Occipital lobe (tissue), 2 donors: Measurements from ENCODE around the gene ACOX1. TPM values are rescaled to one million over a fixed set of nuclear protein-coding genes. Genes with fewer than 3 reads are reported as not detected.

ENCODE experiments used
- DNase-seq: peaks from one replicate; lab custom pipeline; 2025; lab: John Stamatoyannopoulos, UW
- total RNA-seq: library from RNA; depleted of rRNA; stranded (reverse); fragments of >200 nt; gene quantifications from one replicate; pipeline ENCODE4 v1.2.3, GENCODE V29; 2014

ACOX1 gene
- total RNA-seq, 1 donor from 2014 or later = 94.1 TPM

DNA sequence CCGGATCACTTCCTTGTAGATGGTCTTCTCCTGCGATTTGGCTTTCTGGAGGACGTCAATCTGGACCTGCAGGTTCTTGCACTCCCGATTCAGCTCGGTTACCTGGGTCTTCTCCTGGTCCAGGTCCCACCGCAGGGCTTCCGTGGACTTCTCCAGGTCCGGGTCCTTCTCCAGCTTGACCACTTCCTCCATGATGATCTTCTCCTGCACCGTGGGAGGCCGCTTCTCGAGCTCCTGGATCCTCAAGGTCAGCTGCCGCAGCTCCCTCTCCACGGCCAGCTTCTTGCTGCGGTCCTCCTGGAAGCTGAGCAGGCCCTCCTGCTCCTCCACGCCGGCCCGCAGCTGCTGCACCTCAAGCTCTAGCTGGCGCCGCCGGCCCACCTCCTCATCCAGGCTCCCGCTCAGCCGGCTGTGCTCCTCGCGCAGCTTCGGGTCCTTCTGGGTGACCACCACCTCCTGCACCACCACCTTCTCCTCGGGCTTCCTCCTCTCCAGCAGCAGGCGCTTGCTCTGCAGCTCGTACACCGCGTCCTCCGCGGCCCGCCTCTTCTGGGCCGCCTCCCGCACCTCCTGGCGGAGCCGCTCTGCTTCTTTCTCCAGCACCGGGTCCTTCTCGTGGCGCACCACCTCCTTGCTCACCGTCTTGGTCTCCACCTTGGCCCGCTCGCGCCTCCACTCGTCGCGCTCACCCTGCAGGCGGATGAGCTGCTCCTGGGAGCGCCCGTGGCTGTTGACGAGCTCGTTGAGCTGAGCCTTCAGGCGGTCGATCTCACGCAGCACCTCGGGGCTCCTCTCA lies 29.9 kb upstream of the ACOX1 start:
- no peak for DNase-seq

- no peak for DNase-seq
These were observed 29.2 kb upstream of the ACOX1 start for GRCh38 chr17:76008208-76008607.

DNA sequence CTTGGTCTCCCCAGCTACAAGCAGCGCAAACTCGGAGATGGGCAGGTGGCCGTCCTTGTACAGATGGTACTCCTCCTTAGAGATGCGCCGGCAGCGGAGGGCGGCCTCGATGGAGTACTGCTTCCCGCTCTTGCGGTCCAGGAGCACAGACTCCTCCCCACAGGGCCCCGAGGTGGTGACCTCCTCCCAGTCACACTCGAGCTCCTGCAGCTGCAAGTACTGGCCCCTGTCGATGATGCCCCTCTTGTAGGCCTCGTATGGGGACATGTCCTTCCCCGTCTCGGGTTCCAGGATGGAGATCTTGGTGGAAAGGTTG lies 28.8 kb upstream of the ACOX1 start:
- DNase-seq = no peak

- DNase-seq = no peak
These were observed 28.3 kb upstream of the ACOX1 start for GRCh38 chr17:76007131-76007849.

GRCh38 chr17:76005263-76006149 lies 26.5 kb upstream of the ACOX1 start:
- DNase-seq = peak; percentile 29

DNA sequence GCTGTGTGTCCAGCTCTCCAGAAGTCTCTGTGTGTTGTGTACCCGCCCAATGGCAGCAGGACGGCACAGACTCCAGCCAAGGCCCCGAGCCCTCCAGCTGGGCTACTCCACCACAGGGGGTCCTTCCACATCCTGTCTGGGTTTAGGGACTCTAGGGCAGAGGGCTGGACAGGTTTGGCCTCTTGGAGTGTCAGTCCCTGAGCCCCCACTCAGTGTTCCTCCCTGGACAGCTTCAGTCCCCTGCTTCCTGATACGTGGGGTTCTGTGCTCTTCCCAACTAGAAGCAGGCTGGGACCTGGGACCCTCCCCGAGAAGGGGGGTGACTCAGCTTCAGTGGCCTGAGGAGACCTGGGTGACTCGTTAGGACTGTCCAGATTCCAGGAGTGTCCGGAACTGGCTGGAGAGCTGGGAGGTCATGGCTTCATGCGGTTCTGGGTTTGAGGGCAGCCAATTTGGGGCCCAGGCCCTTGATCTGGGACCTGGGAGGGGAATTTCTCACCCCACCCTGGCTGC lies 25.8 kb upstream of the ACOX1 start:
- DNase-seq = no peak

DNA sequence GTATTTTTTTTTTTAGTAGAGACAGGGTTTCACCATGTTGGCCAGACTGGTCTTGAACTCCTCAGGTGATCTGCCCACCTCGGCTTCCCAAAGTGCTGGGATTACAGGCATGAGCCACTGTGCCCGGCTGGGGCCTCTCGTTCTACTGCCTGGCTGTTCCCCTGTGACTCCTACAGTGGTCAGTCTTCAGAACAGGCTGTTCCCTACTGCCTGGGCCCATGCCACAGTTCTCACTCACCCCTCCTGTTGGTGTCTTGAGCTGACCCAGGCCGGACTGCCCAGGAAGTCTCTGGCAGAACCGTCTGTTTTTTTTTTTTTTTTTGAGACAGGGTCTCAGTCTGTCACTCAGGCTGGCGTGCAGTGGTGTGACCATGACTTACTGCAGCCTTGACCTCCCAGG lies 24.9 kb upstream of the ACOX1 start:
- no peak for DNase-seq

DNA sequence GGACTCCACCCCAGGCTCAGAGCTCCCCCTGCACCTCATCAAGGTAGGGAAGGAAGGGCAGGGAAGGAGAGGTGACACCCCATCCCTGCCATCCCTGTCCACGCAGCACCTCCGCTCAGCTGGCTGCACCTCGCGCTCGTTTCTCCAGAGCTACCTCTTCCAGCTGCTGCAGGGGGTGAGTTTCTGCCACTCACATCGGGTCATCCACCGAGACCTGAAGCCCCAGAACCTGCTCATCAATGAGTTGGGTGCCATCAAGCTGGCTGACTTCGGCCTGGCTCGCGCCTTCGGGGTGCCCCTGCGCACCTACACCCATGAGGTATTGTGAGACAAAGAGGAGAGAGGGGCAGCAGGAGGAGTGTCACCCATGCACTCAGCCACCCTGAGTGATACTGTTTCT lies 23.1 kb upstream of the ACOX1 start:
- DNase-seq = no peak

GRCh38 chr17:76000755-76001521 lies 22.0 kb upstream of the ACOX1 start, which contains the start of gene CDK3:
TSS of gene CDK3 (plus strand) at chr17:76000855. CDS start at chr17:76001426, 571 bp downstream.
- no peak for DNase-seq

DNA sequence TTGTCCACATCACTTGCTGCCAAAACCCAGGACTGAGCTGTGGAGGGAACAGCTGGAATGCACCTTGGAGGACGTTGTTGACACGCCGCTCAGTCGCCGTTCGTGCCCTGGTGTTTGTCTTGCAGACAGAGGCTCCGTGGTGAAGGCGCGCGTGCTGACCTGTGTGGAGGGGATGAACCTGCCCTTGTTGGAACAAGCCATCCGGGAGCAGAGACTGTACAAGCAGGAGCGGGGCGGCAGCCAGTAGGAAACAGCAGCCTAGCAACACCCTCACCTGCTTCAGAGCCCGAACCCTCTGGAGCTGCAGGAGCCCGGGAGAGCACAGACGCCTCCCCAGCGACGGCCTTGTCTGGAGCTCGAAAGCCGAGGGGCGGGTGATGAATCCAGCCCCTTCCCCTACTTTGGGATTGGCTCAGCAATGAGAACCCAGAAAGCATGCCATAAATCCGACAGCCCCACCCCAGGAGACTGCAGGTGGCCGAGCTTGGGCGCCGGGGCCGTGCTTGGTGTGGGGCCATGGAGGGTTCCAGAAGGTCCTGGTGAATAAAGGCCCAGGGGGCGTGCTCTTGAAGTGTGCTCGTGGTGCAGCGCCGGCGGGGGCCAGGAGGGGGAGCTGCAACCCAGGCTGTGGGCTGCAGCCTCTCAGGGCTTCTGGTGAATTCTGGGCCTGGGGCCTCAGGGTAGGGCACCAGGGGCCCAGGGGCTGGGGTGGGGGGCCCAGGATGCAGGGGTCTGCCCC lies 21.2 kb upstream of the ACOX1 start:
- no peak for DNase-seq

GRCh38 chr17:75998327-75998795 lies 19.4 kb upstream of the ACOX1 start:
- no peak for DNase-seq

- no peak for DNase-seq
These were observed 18.0 kb upstream of the ACOX1 start for GRCh38 chr17:75996665-75997590.

- no peak for DNase-seq
These were observed 16.5 kb upstream of the ACOX1 start for GRCh38 chr17:75995385-75995925.

- DNase-seq = no peak
These were observed 15.9 kb upstream of the ACOX1 start for GRCh38 chr17:75994802-75995370.

DNA sequence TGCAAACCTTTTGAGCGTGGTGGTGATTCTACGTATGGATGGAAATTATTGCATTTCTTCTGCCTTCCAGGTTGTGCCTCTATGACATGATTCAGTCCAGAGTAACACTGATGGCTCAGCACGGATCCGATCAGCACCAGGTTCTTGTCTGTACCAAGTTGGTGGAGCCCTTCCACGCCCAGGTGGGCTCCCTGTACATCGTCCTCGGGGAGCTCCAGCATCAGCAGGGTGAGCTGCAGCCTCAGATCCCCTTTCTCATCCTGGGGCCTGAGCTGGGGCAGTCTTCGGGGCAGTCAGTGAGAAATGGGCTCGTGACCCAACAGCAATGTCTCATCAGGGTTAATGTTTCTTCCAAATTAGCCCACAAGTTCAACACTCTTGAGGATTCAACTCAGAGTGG lies 12.4 kb upstream of the ACOX1 start:
- no peak for DNase-seq

GRCh38 chr17:75987041-75987440 lies 8.1 kb upstream of the ACOX1 start:
- DNase-seq = no peak

- DNase-seq = no peak
These were observed 7.0 kb upstream of the ACOX1 start for GRCh38 chr17:75985986-75986385.

GRCh38 chr17:75983501-75984181 lies 4.7 kb upstream of the ACOX1 start:
- DNase-seq = no peak
